ENCODE results near the gene LMX1A.

LMX1A gene

DNA sequence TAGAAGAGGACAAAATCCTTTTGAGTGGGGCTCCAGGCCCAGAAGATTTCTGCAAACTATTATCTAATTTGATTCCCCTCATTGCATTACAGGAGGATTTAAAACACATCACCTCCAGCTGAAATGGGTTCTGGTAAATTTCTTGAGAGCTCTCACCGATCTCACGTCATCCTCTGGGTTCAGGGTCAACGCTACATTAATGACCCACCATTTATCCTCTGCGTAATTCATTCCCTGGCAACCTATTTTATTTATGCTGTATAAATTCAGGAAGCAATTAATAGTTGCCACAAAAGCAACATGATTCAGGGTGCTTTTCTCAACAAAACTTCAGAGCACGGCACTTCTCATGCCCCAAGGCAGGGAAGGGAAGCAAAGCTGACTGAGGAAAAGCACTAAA, 38.9 kb downstream of the LMX1A start:
- DNase-seq, result no peak

DNA sequence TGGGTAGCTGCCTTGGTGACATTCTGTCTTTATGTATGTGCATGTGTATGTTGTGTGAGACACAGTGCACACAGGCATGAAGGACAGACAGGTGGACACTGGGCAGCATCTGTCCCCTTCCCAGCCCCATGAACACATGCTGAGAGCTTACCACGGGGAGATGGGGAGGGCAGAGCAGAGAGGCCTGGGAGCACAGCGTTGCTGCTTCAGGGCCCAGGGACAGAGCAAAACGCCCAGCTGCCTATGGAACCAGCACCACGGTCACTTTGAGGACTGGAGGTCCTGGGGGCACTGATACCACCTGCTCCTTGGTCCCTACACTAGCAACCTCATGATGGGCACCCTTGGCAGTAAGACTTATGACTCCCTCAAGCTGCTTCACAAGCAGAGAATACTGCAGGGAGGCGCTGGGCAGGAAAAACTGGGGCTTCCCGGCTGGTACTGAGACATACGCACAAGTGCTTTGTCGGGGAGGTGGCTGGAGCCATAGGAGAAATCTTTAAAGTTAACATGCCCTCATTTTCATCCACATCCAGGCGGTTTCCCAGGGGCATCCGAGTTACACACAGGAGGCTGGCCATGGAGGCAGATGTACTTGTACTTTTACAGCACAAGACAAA, 40.3 kb downstream of the LMX1A start:
- no peak for DNase-seq

DNA sequence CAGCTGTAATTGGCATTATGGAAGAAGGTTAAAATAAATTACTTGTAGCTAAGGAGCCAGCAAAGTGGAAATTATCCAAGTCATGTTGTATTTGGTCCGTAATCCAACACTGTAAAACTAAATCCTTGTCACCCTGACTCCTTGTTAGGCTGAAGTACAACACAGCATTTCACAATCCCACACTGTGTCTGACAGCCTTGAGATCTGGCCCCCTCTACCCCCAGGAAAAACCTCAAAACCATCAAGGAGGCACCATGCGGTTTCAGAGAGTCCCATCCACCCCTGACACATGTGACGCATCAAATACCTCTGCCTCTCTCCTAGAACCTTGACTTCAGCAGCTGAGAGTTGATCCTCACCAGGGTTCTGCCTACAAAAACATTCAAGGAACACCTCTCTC, 41.0 kb downstream of the LMX1A start:
- DNase-seq, result no peak

DNA sequence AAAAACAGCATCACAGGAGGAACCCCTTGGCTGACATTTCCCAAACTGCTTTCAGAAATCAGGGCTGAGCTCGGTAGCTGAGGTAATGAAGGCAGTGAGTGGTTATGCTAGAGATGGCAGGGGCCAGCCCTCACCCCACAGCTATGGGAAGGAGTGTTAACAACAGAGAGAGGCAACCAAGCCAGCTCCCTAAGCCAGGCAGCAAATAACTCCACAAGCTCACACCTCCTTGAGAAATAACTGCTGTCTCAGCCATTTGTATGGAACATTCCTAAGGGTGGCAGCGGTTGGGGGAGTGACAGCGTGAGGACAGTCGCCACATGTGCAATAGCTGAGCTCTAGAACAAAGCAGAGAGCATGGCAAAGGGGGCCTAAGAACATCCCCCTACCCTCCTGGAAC, 42.6 kb downstream of the LMX1A start:
- DNase-seq, result no peak

DNA sequence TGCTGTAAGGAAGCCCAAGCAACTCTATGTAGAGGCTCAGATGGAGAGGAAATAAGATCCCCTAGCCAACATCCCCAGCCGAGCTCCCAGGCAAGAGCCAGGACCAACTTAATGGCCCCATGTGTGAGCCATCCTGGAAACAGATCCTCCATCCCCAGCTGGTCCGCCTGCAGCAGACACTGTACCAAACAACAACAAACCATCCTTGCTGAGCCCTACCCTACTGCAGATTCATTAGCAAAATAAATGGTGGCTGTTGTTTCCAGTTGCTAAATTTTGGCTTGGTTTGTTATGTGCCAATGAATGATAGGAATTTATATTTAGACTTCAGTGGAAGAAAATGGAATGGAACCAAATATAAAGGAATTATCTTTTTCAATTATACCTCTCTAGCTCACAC, 43.9 kb downstream of the LMX1A start:
- DNase-seq, result no peak

DNA sequence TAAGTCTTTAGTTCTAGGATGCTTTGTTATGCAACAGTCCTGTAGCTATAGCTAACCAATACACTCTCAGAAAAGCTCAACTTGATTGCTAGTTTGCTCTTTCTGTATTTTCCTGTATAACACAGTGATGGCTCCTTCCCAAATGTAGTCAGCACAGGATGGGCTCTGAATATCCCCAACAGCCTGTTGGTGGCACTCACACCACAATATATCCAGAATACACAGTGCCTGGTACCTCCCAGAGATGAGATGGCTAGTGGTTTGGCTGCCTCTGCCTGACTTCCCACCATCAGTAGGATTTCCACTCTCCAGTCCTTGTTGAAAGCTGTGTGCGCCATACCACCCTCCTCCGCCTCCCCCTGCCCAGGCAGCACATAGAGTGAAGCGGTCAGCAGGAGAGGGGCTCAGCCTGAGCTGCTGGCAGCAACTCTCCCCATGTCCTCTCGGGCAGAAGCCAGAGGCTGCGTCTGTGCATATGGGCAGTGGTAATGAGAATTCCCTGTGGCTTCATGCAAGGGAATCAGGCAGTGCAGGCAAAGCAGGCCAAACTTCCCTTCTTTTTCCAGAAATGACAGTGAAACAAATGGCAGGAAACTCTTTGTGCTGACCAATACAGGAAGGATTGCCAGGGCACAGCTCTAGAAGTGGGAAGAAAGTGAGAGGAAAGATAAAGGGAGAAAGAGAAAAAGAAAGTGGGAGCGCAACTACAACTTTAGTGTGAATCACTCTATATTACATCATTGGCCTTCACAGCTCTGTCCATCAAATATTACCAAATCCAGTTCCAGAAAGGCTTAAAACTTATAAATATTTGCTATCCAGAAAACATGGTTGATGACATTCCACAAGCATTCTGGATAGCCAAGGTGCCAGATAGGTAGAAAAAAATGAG, 49.7 kb downstream of the LMX1A start:
- DNase-seq, result no peak

DNA sequence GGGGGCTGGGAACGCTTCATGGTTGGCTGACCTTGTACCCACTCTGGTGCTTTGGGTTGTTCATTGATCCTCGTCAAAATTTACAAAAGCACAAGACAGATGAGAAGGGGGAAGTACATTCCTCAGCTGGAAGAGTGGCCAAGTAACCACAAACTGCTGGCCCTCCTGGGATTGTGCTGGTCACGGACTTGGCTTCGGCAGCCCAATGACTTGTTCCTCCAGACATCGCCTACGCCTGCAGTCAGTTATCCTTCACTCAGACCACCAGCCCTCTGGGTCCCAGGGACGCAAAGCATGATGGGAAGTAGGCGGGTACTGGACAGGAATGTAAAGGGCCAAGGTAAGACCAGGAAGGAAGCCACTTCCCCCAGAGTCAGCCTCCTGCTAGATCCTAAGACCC, 53.1 kb downstream of the LMX1A start:
- DNase-seq, result no peak

DNA sequence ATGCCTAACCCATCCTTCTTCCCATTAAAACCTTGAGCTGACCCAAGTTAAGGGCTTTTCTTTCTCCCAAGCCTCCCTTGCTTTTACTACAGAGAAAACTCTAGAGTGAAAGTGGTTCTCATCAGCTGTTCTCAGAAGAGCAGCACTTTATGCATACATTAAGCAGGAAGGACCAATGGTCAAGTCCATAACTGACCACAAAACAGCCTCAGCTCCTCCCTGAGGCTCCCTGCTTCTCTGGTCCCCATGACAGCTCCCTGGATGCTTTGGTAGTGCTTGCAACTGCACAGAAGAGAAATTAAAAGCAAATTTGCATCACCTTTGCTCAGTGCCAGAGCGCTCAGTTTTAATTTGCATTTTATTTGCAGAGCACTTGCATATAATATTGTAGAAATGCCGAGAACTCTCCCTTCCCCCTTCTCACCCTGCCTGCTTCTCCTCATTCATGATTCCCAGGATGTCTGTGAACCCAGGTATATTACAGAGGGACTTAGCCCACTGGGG, 56.1 kb downstream of the LMX1A start:
- DNase-seq, result no peak

DNA sequence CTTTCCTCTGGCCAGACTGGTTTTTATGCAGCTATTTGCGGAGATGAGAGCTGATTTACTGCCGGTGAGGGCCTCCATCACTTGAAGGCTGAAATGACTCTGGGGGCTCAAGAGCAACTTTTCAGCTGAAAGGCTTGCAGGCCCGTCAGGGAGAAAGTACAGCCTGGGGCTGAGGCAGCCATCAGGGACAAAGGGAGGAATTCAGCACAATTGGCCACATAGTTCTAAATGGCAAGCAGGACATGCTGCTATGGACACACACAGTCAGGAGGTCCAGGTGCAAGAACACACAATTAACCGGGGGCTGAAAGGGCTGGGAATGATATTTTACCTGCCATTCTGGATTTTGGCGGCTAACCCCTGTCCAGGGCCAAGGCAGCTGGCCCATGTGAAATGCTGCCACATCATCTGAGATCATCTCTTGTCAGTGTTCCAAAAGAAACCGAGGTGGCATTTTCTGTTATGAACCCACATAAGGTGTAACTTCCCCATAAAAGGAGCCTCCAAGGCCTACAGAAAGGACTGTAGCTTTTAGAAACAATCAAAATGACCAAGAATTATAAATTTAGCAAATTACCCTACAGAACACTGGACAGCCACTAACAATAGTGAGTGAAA, 58.2 kb downstream of the LMX1A start:
- no peak for DNase-seq

DNA sequence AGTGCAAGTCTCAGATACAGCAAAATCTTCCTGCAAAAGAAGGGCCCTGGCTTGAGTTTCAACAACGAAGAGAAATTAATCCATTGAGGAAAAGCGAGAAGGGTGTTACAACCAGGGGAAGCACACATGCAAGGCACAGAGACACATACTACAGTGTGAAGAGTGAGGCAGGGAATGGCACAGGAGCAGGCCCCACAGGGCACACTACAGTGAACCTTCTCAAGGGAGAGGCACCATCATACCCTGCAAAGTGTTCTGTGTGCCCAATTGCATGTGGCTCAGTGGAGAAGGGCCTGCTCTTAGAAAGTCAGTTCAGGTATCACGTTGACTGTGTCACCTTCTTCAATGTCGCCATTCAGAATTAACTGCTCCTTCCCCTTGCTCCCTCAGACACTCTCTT, 60.3 kb downstream of the LMX1A start:
- DNase-seq, result no peak

DNA sequence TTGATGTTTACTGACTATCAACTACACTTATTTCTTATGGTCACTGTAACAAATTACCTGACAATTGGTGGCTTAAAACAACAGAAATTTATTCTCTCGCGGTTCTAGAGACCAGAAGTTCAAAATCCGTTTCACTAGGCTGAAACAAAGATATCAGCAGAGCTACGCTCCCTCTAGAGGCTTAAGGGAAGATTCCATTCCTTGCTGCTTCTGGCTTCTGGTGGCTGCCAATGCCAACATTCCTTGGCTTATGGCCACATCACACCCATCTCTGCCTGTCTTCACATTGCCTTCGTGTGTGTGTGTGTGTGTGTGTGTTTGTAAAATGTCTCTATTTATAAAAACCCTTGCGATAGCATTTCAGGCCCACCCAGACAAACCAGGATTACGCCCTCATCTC, 66.4 kb downstream of the LMX1A start:
- DNase-seq, result no peak

DNA sequence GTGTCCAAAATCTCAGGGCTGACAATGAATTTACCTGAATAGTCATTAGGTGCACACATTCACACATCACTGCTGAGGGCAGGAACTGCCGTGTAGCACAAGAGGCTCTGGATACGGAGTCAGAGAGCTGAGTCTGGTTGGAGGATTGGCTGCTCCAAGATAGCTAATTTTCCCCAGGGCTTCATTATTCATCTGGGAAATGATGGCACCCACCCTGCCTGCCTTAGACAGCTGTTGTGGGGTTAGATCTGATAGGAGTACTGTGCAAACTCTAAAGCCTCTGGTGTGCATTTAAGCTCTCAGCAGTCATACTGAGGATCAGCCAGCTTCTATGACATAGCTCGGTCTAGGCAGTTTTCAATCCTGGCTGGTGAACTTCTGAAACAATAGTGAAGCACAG, 67.0 kb downstream of the LMX1A start:
- no peak for DNase-seq

DNA sequence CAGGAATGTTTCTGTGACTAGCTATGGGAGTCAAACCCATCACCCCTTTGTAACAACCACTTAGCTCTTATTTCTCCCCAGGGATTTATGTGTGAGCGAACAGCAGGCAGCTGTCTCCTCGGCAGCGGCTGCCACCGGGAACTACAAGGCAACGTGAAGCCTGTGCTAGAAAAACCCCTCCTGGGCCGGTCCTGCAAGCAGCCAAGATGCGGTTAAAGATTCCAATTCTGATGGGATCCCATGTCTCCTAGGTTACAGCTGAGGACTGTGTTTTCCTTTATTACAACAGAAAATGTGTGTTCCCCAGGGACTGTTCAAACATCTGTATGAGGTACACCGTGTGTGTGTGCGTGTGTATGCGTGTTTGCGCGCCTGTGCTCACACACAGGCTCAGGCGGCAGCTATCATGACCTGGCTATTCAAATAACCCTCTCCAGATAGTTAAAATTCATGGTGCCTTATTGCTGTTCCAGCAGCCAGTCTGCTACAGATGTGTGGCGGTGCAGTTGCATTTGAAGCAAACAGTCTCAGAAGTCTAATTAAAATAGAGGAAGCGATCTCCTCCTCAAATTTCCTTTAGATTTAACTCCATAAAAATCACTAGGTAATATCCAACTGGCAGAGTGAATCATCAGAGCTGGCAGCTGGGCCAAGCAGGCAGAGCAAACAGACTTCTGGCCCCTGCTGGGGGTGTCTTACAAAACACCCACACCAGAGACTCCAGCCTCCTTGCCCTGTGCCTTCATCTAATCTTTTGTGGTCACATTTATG, 68.0 kb downstream of the LMX1A start:
- DNase-seq, result no peak

DNA sequence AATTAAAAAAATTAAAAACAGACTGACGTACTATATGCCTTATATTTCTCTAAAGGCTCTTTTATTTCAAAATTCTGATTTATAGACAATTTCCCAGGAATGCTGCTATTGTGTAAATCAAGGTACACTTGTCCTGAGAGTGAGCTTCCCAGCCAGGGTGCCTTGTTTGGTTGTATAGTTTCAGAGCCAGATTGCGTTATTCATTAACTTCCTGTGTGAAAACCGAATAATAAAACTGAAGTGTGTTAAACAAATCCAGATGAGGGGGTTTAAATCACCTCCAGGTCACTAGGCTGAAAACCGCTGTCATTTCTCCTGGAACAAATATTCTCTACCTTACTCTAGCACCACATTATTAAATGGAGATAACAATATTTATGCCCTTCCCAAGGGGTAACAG, 68.7 kb downstream of the LMX1A start:
- no peak for DNase-seq

DNA sequence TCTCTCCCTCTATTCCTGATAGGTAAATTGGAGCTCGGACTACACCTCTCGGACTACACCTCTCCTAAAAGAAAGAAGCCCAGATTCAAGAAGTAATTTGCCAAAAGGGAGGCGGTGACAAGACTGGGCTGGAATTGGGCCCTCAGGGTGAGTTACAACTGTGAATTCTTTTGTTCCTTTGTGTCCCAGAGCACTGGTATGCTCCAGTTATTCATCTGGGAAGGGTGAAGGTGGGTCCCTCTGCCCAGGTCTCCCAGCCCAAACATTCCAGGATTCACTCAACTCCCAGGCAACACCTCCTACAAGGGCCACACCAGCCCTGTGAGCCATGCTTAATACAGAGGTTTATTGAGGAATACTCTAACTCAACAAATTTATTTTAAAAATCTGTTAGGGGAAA, 69.2 kb downstream of the LMX1A start:
- DNase-seq, result no peak

DNA sequence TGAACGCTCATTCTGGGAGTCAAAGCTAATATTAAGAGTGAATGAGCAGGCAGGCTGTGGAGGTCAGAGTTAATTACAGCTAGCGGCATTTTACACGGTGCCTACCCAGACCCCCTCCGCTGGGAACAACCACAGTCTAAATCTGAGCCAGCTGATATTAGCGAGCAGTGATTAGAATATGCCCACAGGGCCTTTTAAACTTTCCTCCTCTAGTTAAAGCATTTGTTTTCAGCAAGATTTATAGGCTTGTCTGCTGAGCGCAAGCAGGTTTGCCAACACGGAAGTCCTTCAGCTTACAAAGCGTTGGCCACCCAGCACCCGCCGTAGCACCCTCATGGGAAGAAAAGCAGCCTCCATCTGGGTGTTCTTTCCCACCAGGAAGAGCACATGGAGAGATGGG, 72.1 kb downstream of the LMX1A start:
- no peak for DNase-seq

DNA sequence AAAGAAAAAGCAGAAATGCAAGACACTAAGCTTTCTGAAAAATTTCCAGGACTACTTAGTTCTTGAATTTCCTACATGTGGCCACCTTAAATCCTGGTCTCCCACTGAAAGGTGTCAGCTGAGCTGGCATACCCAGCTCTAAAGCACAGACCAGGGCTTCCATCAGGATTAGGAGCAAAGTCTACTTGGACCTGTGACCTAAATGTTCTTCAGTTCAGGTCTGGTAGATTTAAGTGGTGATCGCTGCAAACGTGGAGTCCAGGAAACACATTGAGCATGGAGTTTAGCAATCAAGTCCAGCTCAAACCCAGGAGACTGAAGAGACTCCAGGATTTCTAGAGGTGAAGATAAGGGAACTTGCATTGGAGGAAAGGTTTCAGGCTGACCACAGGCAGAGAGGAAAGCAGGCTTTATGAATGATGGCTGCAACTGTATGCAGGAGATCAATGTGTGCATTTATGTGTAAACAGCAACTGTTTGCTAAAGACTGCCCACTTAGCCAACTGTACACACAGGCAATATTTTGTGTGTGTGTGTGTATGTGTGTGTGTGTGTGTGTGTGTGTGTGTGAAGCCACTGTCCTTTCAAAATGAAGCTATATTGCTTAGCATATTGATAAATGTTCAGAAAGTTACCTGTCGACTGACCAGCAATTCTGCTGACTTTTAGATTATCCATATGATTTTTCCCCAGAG, 75.2 kb downstream of the LMX1A start:
- DNase-seq, result no peak

DNA sequence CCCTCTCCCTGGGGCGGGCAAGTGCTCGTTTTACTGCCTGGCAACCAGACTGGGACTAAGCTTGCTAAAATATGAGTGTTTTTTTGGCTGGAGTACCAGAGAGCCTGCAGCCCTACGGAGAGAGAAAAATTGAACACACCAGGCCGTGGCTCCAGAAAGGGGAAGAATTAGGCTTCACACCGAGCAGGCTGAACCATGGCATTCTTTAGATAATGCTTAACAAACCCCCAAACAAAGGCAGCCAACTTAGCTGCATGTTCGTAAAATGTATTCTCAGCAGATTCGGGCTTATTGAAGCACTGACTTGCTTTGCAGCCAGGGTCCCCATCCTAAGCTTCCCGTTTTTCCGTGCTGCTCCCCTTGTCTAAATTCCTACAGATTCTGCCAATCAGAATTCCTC, 76.6 kb downstream of the LMX1A start:
- DNase-seq, result no peak

DNA sequence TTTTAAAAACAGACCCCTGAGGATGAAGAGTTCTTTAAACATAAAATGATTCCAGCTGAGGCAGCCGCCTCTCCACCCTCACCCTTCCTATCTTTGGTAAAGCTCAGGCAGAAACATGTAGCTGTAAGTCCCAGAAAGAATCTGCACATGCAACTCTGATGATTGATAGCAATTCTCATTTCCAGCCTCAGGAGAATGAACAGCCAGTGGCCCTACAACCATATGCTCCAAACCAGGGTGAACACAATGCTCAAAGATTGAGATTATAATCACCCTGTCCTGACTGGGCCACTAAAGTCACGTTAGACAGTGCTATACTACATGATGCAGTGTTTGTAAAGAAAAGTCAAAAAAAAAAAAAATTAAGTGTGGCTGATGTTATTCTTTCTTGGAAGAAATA, 80.2 kb downstream of the LMX1A start:
- DNase-seq, result no peak

DNA sequence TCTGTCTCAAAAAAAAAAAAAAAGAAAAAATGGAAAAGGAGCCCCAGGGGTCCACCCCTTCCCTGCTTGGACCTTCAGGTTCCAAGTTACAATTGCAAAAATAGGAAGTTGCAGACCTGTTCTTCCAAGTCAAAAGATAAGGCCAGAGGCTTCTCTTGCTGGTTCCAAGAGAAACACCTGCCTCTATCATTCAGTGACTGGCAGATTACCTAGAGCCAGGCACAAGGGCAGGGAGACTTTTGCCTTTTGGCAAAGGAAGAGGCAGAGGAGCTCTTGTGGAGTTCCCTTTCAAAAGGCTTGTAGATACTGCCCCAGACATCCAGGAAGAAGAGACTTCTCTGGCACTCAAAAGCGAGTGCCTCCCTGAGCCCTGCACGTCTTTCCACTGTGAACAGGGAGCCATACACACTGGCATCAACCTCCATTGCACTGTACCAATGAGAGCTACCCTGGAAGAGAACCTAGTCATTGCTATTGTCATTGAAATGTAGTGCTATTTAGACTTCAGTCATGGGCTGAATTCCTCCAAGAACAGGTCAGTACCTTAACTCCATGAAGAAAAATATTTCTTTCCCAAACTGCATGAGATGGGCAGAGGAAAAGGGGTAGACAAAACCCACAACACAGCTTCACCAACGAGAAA, 91.2 kb downstream of the LMX1A start:
- no peak for DNase-seq

DNA sequence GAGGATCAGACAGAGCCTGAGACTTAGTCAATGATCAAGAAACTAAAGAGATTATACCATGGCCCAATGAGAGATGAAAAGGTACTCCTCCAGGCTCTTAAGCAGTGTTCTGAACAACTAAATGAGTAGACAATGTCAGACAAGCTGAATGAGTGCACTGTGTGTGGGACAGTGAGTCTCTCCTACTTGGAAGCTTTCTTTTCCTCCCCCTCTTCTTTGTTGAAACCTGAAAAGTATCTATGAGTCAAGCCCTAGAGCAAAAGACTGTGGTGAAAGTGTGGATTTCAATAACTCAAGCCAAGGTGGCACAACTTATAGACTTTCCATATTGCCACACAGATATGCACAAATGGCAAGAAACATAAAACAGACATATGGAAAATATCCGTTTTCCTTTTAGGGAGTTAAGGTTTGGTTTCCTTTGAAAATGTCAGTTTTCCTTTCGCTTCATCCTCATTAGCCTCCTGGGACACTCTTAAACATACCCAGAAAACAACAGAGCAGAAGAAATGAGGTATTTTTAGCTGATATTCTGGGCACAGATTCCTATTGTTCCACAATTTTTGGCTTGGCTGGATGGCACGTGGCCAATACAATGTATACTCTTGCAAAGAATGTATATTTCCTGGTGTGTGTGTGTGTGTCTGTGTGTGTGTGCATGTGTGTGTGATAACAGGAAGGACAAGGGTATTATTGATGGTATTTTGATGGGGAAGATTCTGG, 96.6 kb downstream of the LMX1A start:
- DNase-seq, result no peak

Measured in 8988T (cell line).